ENCODE results near the gene HOXD1.

Gene HOXD1

GRCh38 chr2:176187899-176188773, at the start of gene HOXD1:
Gene HOXD1 (plus strand): TSS chr2:176188668. CDS start chr2:176188802, 134 bp downstream.
- DNase-seq = peak; percentile 67 to 90 (median 89)

- no peak for DNase-seq
Measured at GRCh38 chr2:176138923-176139660, 49.4 kb upstream of the HOXD1 start.

- DNase-seq = no peak
Measured at GRCh38 chr2:176139661-176140512, 48.6 kb upstream of the HOXD1 start.

GRCh38 chr2:176140513-176141317, 47.8 kb upstream of the HOXD1 start:
- DNase-seq = peak; percentile 77 to 88 (median 84)

- no peak for DNase-seq
Measured at GRCh38 chr2:176142281-176142680, 46.2 kb upstream of the HOXD1 start.

GRCh38 chr2:176145085-176145969, 43.1 kb upstream of the HOXD1 start:
- DNase-seq = no peak

GRCh38 chr2:176146101-176146500, 42.4 kb upstream of the HOXD1 start:
- peak in 1 of 3 experiments; percentile 11 for DNase-seq

GRCh38 chr2:176146645-176147044, 41.8 kb upstream of the HOXD1 start:
- no peak for DNase-seq

- no peak for DNase-seq
Measured at GRCh38 chr2:176147210-176147799, 41.2 kb upstream of the HOXD1 start.

GRCh38 chr2:176147800-176148496, 40.5 kb upstream of the HOXD1 start:
- no peak for DNase-seq

GRCh38 chr2:176148751-176149421, 39.6 kb upstream of the HOXD1 start:
- no peak for DNase-seq

GRCh38 chr2:176149481-176149938, 39.0 kb upstream of the HOXD1 start:
- DNase-seq = no peak

- no peak for DNase-seq
Measured at GRCh38 chr2:176149939-176150583, 38.4 kb upstream of the HOXD1 start.

- DNase-seq = no peak
Measured at GRCh38 chr2:176150584-176151441, 37.7 kb upstream of the HOXD1 start.

- peak in 2 of 3 experiments; percentile 77 to 78 for DNase-seq
Measured at GRCh38 chr2:176151442-176152287, 36.8 kb upstream of the HOXD1 start, which contains the start of gene HOXD4. Gene HOXD4 (plus strand): TSS chr2:176151550. CDS start chr2:176151634, 84 bp downstream.
